NB4 (cell line): ENCODE measurements around the gene CORIN.

ENCODE experiments used
- CTCF ChIP-seq: IDR thresholded peaks from one replicate; pipeline ENCODE4 v1.5.1; 2012; ENCODE audit warnings: low read depth, low read length
- TF ChIP-seq, protein P1 (sequence below): IDR thresholded peaks from 2 replicates; pipeline ENCODE4 v1.6.1; 2011; ENCODE audit warnings: low read depth, low read length

DNA sequence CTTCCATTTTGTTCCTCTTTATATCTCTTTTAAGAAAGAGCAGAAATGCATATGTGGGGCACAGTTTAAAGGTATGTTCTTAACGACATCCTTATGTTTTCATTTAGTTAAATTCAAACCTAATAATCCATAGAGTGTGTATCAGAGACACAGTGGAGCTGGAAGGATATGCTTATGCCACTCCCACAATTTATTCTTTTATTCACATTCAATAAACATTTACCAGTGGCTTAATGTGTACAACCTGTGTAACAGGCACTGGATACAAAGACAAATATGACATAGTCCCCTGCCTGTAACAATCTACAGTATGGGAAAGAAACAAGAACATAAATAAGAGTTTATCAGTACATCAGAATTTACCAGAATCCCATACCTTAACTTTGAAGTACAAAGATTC, 22.4 kb upstream of the CORIN start:
- TF ChIP-seq CTCF, result no peak
- TF ChIP-seq, protein P1, sequence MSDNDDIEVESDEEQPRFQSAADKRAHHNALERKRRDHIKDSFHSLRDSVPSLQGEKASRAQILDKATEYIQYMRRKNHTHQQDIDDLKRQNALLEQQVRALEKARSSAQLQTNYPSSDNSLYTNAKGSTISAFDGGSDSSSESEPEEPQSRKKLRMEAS, result no peak
